ENCODE results near the gene ADAMTSL5.

The ADAMTSL5 gene

GRCh38 chr19:1460033-1460995, 52.5 kb downstream of the ADAMTSL5 start:
- TF ChIP-seq CTCF (IDR thresholded peaks at IDR 0.05; ENCODE audit: low read depth, low read length): no peak
- no peak for DNase-seq (ENCODE audit: extremely low read depth, low read depth)

- no peak for TF ChIP-seq CTCF (IDR thresholded peaks at IDR 0.05; ENCODE audit: low read depth, low read length)
These were observed 53.3 kb downstream of the ADAMTSL5 start for GRCh38 chr19:1459479-1459878.

GRCh38 chr19:1457892-1458291, 54.9 kb downstream of the ADAMTSL5 start:
- TF ChIP-seq CTCF (IDR thresholded peaks at IDR 0.05; ENCODE audit: low read depth, low read length): no peak
- no peak for DNase-seq (ENCODE audit: extremely low read depth, low read depth)

More at GRCh38 chr19:1459479-1459878, 53.3 kb downstream of the ADAMTSL5 start:
- no peak for DNase-seq (ENCODE audit: extremely low read depth, low read depth)

GRCh38 chr19:1457031-1457739, 55.6 kb downstream of the ADAMTSL5 start:
- no peak for TF ChIP-seq CTCF (IDR thresholded peaks at IDR 0.05; ENCODE audit: low read depth, low read length)
- no peak for DNase-seq (ENCODE audit: extremely low read depth, low read depth)

- DNase-seq (ENCODE audit: extremely low read depth, low read depth): no peak
- TF ChIP-seq CTCF (IDR thresholded peaks at IDR 0.05; ENCODE audit: low read depth, low read length): no peak
These were observed 56.5 kb downstream of the ADAMTSL5 start for GRCh38 chr19:1456121-1456900.

GRCh38 chr19:1455336-1456120, 57.3 kb downstream of the ADAMTSL5 start:
- no peak for TF ChIP-seq CTCF (IDR thresholded peaks at IDR 0.05; ENCODE audit: low read depth, low read length)
- no peak for DNase-seq (ENCODE audit: extremely low read depth, low read depth)
